Peyer's patch (tissue), 4 donors: ENCODE results near the gene VCL.

ENCODE experiments used
- POLR2A ChIP-seq, 2 donors: fragments of 450-650 bp; IDR thresholded peaks; one replicate each; pipeline ENCODE4 v1.5.1; 2017; ENCODE audit warnings: antibody characterized with exemption in 2 of 2, mild to moderate bottlenecking in 2 of 2, moderate library complexity in 2 of 2
- TF ChIP-seq, protein P1 (sequence below), 6 experiments: fragments of 450-650 bp in 4 of 6; fragments of 200-600 bp in 2 of 6; sonication (generic) in 1 of 6; IDR thresholded peaks; one replicate each; pipeline ENCODE4 v1.5.1; 2017 to 2019; ENCODE audit warnings: antibody characterized with exemption in 6 of 6, mild to moderate bottlenecking in 3 of 6, moderate library complexity in 1 of 6

DNA sequence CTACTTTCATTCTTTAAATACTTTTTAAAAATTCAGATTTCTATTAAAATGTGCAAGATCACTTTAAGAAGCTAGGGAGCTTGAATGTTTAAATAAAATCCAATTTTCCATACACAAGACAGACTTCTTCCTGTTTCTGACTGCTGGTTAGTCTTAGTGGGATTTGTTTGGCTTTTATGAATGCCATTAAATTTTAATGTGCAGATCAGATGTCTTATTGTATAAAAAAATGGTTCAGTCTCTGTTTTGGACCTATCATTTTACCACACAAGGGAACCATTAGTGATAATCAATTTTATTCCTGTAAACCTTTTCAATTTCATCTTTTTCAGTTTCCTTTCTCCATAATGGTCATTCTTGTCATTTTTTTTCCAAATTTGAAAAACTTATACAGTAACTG is 63.2 kb downstream of the VCL start:
- TF ChIP-seq, protein P1, sequence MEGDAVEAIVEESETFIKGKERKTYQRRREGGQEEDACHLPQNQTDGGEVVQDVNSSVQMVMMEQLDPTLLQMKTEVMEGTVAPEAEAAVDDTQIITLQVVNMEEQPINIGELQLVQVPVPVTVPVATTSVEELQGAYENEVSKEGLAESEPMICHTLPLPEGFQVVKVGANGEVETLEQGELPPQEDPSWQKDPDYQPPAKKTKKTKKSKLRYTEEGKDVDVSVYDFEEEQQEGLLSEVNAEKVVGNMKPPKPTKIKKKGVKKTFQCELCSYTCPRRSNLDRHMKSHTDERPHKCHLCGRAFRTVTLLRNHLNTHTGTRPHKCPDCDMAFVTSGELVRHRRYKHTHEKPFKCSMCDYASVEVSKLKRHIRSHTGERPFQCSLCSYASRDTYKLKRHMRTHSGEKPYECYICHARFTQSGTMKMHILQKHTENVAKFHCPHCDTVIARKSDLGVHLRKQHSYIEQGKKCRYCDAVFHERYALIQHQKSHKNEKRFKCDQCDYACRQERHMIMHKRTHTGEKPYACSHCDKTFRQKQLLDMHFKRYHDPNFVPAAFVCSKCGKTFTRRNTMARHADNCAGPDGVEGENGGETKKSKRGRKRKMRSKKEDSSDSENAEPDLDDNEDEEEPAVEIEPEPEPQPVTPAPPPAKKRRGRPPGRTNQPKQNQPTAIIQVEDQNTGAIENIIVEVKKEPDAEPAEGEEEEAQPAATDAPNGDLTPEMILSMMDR (IDR thresholded peaks at IDR 0.05), result no peak
- TF ChIP-seq POLR2A (IDR thresholded peaks at IDR 0.05), result no peak
